GM12873 (cell line): Measurements from ENCODE around the gene ISCA2.

Experiments used
- CTCF ChIP-seq: IDR thresholded peaks from 2 replicates; pipeline ENCODE4 v1.5.1; 2012; ENCODE audit warnings: low read depth, mild to moderate bottlenecking, moderate library complexity, low read length, control low read depth; ENCODE audit not compliant: insufficient read depth; ENCODE audit errors: missing control alignments

The ISCA2 gene

GRCh38 chr14:74542056-74542685 is 48.6 kb downstream of the ISCA2 start:
- no peak for TF ChIP-seq CTCF

- TF ChIP-seq CTCF: no peak
These were observed 50.3 kb downstream of the ISCA2 start for GRCh38 chr14:74543771-74544438.

- TF ChIP-seq CTCF: no peak
These were observed 51.8 kb downstream of the ISCA2 start for GRCh38 chr14:74545386-74545785.

- no peak for TF ChIP-seq CTCF
These were observed 52.9 kb downstream of the ISCA2 start for GRCh38 chr14:74546416-74546815.
